GM23338 (cell line): ENCODE measurements around the gene ZNF311. TPM values are rescaled to one million over a fixed set of nuclear protein-coding genes. Genes with fewer than 3 reads are reported as not detected.

Experiments
- ATAC-seq: fragments of 200-7000 bp; cut with Tn5 transposase; 3 replicates; pipeline ENCODE4 v1.9.1; 2020
- DNase-seq: peaks from one replicate; pipeline ENCODE4 v3.0.0-alpha.2; 2015; ENCODE audit warnings: low spot score
- H2AFZ ChIP-seq: fragments of 200-600 bp; sonication (generic); 2 replicates; pipeline ENCODE4 v1.8.0; 2016; ENCODE audit warnings: antibody characterized with exemption, mild to moderate bottlenecking, moderate library complexity
- H3F3A ChIP-seq: fragments of 200-600 bp; sonication (generic); replicated peaks from 2 replicates; pipeline ENCODE4 v1.8.0; 2017; ENCODE audit warnings: antibody characterized with exemption, mixed run types, low read depth
- H3K27ac ChIP-seq: fragments of 200-600 bp; sonication (generic); 2 replicates; pipeline ENCODE4 v1.6.1; 2016; ENCODE audit warnings: low read depth
- H3K27me3 ChIP-seq: fragments of 200-600 bp; sonication (generic); 2 replicates; pipeline ENCODE4 v1.8.0; 2016; ENCODE audit warnings: mild to moderate bottlenecking, mixed run types, moderate library complexity; ENCODE audit not compliant: insufficient read depth
- H3K36me3 ChIP-seq: fragments of 200-600 bp; sonication (generic); 2 replicates; pipeline ENCODE4 v1.8.0; 2016; ENCODE audit warnings: mild to moderate bottlenecking; ENCODE audit not compliant: insufficient read depth
- H3K4me1 ChIP-seq: fragments of 200-600 bp; sonication (generic); 2 replicates; pipeline ENCODE4 v1.8.0; 2016; ENCODE audit warnings: mild to moderate bottlenecking, moderate library complexity; ENCODE audit not compliant: insufficient read depth
- H3K4me2 ChIP-seq: fragments of 200-600 bp; sonication (generic); 2 replicates; pipeline ENCODE4 v1.7.1; 2017; ENCODE audit warnings: mixed run types
- H3K4me3 ChIP-seq: fragments of 200-600 bp; sonication (generic); 2 replicates; pipeline ENCODE4 v1.6.1; 2016; ENCODE audit warnings: mixed run types
- H3K79me2 ChIP-seq: fragments of 200-600 bp; sonication (generic); replicated peaks from 2 replicates; pipeline ENCODE4 v1.8.0; 2017; ENCODE audit warnings: mild to moderate bottlenecking; ENCODE audit not compliant: insufficient read depth
- H3K9me2 ChIP-seq: fragments of 200-600 bp; sonication (generic); 2 replicates; pipeline ENCODE4 v1.8.0; 2017; ENCODE audit not compliant: insufficient read depth
- H4K20me1 ChIP-seq: fragments of 200-600 bp; sonication (generic); replicated peaks from 2 replicates; pipeline ENCODE4 v1.8.0; 2017; ENCODE audit warnings: mild to moderate bottlenecking; ENCODE audit not compliant: insufficient read depth
- H3K27ac Mint-ChIP-seq: 2 replicates; pipeline ENCODE4 v1.8.0; 2020; ENCODE audit warnings: inconsistent platforms, mild to moderate bottlenecking, moderate library complexity, mixed read lengths
- H3K27me3 Mint-ChIP-seq: 3 replicates; pipeline ENCODE4 v1.8.0; 2022; ENCODE audit warnings: low read depth, mild to moderate bottlenecking, moderate library complexity, mixed read lengths, inconsistent platforms; ENCODE audit not compliant: insufficient read depth, poor library complexity
- H3K36me3 Mint-ChIP-seq: 3 replicates; pipeline ENCODE4 v1.8.0; 2021; ENCODE audit warnings: low read depth, mild to moderate bottlenecking, inconsistent platforms, moderate library complexity, mixed read lengths
- H3K4me1 Mint-ChIP-seq: 3 replicates; pipeline ENCODE4 v1.8.0; 2020; ENCODE audit warnings: mild to moderate bottlenecking, inconsistent platforms, mixed read lengths
- H3K4me3 Mint-ChIP-seq: 3 replicates; pipeline ENCODE4 v1.8.0; 2021; ENCODE audit warnings: moderate library complexity, mild to moderate bottlenecking, inconsistent platforms, mixed read lengths
- H3K9me3 Mint-ChIP-seq: 3 replicates; pipeline ENCODE4 v1.8.0; 2020; ENCODE audit warnings: moderate library complexity, mild to moderate bottlenecking, inconsistent platforms, mixed read lengths
- EZH2 ChIP-seq: fragments of 200-600 bp; sonication (generic); IDR thresholded peaks from one replicate; pipeline ENCODE4 v1.8.0; 2017; ENCODE audit warnings: antibody characterized with exemption, mild to moderate bottlenecking, low read depth; ENCODE audit not compliant: unreplicated experiment
- NANOG ChIP-seq: IDR thresholded peaks from 2 replicates; pipeline ENCODE4 v1.6.1; 2016; ENCODE audit warnings: antibody characterized with exemption, borderline replicate concordance
- ZNF114 ChIP-seq: fragments of 250-450 bp; sonication (Bioruptor Pico); IDR thresholded peaks from 2 replicates; pipeline ENCODE4 v1.5.0; 2020; ENCODE audit warnings: mild to moderate bottlenecking, moderate library complexity
- ZNF331 ChIP-seq: fragments of 250-450 bp; sonication (Bioruptor Pico); IDR thresholded peaks from 2 replicates; pipeline ENCODE4 v1.5.0; 2020; ENCODE audit warnings: low read depth, mild to moderate bottlenecking, moderate library complexity
- polyA plus RNA-seq: library from polyadenylated mRNA; unstranded; fragments of >200 nt; fragmentation: Nextera tagmentation; extraction: Ambion mirVana; gene quantifications from 2 replicates; pipeline ENCODE4 v1.2.1, GENCODE V29; 2016
- total RNA-seq: library from RNA; depleted of rRNA; stranded (reverse); fragments of >200 nt; shearing (Covaris generic); gene quantifications from 2 replicates; pipeline ENCODE4 v1.2.3, GENCODE V29; 2014
- TF ChIP-seq, protein P1 (sequence below): fragments of 250-450 bp; sonication (Bioruptor Pico); IDR thresholded peaks from 2 replicates; pipeline ENCODE4 v1.5.0; 2020; ENCODE audit warnings: mild to moderate bottlenecking, moderate library complexity
- TF ChIP-seq, protein P2 (sequence below), 2 experiments: fragments of 200-600 bp in 1 of 2; sonication (generic) in 1 of 2; conservative IDR thresholded peaks; 2 replicates each; pipeline versions ENCODE4 v1.5.1 to v1.6.1; 2016 to 2017; ENCODE audit warnings: antibody characterized with exemption in 2 of 2, low read depth in 2 of 2, mild to moderate bottlenecking in 2 of 2, moderate library complexity in 1 of 2
- TF ChIP-seq, protein P3 (sequence below): IDR thresholded peaks from one replicate; pipeline ENCODE4 v1.6.1; 2018; ENCODE audit warnings: antibody characterized with exemption; ENCODE audit not compliant: unreplicated experiment

The ZNF311 gene
- total and polyA plus RNA-seq, 2 experiments from 2014 or later = 1.5 to 1.8 TPM

DNA sequence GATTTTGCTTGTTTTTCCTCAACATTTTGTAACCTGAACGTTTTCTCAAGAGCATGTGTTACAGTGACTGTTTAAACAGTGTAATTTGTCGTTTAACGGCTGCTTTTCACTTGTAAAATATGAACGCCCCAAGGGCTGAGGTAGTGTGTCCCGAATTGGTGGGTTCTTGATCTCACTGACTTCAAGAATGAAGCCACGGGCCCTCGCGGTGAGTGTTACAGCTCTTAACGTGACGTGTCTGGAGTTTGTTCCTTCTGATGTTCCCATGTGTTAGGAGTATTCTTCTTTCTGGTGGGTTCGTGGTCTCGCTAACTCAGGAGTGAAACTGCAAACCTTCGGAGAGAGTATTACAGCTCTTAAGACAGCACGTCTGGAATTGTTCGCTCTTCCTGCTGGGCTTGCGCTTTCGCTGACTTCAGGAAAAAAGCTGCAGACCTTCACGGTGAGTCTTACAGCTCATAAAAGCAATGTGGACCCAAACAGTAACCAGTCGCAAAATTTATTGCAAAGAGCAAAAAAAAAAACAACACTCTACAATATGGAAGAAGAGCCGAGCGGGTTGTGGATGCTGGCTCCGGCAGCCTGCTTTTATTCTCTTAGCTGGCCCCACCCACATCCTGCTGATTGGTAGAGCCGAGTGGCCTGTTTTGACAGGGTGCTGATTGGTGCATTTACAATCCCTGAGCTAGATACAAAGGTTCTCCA is 56.2 kb downstream of the ZNF311 start (continued):
- TF ChIP-seq, protein P1, sequence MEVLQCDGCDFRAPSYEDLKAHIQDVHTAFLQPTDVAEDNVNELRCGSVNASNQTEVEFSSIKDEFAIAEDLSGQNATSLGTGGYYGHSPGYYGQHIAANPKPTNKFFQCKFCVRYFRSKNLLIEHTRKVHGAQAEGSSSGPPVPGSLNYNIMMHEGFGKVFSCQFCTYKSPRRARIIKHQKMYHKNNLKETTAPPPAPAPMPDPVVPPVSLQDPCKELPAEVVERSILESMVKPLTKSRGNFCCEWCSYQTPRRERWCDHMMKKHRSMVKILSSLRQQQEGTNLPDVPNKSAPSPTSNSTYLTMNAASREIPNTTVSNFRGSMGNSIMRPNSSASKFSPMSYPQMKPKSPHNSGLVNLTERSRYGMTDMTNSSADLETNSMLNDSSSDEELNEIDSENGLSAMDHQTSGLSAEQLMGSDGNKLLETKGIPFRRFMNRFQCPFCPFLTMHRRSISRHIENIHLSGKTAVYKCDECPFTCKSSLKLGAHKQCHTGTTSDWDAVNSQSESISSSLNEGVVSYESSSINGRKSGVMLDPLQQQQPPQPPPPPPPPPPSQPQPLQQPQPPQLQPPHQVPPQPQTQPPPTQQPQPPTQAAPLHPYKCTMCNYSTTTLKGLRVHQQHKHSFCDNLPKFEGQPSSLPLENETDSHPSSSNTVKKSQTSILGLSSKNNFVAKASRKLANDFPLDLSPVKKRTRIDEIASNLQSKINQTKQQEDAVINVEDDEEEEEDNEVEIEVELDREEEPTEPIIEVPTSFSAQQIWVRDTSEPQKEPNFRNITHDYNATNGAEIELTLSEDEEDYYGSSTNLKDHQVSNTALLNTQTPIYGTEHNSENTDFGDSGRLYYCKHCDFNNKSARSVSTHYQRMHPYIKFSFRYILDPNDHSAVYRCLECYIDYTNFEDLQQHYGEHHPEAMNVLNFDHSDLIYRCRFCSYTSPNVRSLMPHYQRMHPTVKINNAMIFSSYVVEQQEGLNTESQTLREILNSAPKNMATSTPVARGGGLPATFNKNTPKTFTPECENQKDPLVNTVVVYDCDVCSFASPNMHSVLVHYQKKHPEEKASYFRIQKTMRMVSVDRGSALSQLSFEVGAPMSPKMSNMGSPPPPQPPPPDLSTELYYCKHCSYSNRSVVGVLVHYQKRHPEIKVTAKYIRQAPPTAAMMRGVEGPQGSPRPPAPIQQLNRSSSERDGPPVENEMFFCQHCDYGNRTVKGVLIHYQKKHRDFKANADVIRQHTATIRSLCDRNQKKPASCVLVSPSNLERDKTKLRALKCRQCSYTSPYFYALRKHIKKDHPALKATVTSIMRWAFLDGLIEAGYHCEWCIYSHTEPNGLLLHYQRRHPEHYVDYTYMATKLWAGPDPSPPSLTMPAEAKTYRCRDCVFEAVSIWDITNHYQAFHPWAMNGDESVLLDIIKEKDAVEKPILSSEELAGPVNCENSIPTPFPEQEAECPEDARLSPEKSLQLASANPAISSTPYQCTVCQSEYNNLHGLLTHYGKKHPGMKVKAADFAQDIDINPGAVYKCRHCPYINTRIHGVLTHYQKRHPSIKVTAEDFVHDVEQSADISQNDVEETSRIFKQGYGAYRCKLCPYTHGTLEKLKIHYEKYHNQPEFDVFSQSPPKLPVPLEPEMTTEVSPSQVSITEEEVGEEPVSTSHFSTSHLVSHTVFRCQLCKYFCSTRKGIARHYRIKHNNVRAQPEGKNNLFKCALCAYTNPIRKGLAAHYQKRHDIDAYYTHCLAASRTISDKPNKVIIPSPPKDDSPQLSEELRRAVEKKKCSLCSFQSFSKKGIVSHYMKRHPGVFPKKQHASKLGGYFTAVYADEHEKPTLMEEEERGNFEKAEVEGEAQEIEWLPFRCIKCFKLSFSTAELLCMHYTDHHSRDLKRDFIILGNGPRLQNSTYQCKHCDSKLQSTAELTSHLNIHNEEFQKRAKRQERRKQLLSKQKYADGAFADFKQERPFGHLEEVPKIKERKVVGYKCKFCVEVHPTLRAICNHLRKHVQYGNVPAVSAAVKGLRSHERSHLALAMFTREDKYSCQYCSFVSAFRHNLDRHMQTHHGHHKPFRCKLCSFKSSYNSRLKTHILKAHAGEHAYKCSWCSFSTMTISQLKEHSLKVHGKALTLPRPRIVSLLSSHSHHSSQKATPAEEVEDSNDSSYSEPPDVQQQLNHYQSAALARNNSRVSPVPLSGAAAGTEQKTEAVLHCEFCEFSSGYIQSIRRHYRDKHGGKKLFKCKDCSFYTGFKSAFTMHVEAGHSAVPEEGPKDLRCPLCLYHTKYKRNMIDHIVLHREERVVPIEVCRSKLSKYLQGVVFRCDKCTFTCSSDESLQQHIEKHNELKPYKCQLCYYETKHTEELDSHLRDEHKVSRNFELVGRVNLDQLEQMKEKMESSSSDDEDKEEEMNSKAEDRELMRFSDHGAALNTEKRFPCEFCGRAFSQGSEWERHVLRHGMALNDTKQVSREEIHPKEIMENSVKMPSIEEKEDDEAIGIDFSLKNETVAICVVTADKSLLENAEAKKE = no peak
- TF ChIP-seq, protein P2, sequence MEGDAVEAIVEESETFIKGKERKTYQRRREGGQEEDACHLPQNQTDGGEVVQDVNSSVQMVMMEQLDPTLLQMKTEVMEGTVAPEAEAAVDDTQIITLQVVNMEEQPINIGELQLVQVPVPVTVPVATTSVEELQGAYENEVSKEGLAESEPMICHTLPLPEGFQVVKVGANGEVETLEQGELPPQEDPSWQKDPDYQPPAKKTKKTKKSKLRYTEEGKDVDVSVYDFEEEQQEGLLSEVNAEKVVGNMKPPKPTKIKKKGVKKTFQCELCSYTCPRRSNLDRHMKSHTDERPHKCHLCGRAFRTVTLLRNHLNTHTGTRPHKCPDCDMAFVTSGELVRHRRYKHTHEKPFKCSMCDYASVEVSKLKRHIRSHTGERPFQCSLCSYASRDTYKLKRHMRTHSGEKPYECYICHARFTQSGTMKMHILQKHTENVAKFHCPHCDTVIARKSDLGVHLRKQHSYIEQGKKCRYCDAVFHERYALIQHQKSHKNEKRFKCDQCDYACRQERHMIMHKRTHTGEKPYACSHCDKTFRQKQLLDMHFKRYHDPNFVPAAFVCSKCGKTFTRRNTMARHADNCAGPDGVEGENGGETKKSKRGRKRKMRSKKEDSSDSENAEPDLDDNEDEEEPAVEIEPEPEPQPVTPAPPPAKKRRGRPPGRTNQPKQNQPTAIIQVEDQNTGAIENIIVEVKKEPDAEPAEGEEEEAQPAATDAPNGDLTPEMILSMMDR (conservative IDR thresholded peaks at IDR 0.05; ENCODE audit: low read depth in 2 of 2) = no peak
- TF ChIP-seq NANOG (no peak), ZNF331 (CRISPR knock-in tag) (no peak)

DNA sequence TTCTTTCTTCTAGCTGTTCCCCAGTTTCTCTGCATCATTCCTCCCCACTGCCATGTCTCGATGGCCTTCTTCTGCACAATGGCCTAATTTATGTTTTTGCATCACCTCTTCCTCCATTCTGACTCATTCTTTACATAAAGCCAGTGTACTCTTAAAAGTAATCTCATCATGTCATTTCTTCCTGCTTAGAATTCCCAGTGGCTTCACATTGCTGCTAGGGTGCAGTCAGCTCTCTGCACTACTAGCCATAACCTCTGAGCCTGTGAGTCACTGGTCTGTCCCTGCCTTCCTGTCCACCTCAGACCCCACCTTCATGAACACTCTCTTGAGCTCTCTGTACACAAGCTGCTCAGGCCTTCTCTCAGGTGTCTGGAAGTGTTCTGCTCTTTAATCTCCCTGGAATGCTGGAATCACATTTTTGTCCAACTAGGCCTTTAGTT is 57.3 kb downstream of the ZNF311 start:
- Histone ChIP-seq H3K4me3 (no peak overlapping the region), H3K27me3 (no peaks in the 10 kb centered on the region), H3K36me3 (no peaks in the 10 kb centered on the region), H3K4me1 (peaks cover 10% of the 10 kb centered on the region), H2AFZ (no peak overlapping the region), H3K27ac (no peak overlapping the region), H3K79me2 (no peaks in the 10 kb centered on the region), H3F3A (no peaks in the 10 kb centered on the region; the same call in 1 of the 2 replicates), H4K20me1 (no peaks in the 10 kb centered on the region), H3K4me2 (no peak overlapping the region), H3K9me2 (no peaks in the 10 kb centered on the region)
- Mint-ChIP-seq H3K36me3 (peaks cover 10% of the 10 kb centered on the region; the same call in 2 of the 3 replicates), H3K9me3 (peaks cover 20% of the 10 kb centered on the region), H3K4me3 (no peak overlapping the region; the same call in 2 of the 3 replicates), H3K4me1 (peaks cover 20% of the 10 kb centered on the region), H3K27ac (no peak overlapping the region), H3K27me3 (peaks cover 29% of the 10 kb centered on the region)
- no peak for ATAC-seq
- DNase-seq = no peak
- TF ChIP-seq, protein P3, sequence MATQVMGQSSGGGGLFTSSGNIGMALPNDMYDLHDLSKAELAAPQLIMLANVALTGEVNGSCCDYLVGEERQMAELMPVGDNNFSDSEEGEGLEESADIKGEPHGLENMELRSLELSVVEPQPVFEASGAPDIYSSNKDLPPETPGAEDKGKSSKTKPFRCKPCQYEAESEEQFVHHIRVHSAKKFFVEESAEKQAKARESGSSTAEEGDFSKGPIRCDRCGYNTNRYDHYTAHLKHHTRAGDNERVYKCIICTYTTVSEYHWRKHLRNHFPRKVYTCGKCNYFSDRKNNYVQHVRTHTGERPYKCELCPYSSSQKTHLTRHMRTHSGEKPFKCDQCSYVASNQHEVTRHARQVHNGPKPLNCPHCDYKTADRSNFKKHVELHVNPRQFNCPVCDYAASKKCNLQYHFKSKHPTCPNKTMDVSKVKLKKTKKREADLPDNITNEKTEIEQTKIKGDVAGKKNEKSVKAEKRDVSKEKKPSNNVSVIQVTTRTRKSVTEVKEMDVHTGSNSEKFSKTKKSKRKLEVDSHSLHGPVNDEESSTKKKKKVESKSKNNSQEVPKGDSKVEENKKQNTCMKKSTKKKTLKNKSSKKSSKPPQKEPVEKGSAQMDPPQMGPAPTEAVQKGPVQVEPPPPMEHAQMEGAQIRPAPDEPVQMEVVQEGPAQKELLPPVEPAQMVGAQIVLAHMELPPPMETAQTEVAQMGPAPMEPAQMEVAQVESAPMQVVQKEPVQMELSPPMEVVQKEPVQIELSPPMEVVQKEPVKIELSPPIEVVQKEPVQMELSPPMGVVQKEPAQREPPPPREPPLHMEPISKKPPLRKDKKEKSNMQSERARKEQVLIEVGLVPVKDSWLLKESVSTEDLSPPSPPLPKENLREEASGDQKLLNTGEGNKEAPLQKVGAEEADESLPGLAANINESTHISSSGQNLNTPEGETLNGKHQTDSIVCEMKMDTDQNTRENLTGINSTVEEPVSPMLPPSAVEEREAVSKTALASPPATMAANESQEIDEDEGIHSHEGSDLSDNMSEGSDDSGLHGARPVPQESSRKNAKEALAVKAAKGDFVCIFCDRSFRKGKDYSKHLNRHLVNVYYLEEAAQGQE = no peak
- TF ChIP-seq ZNF114 (CRISPR knock-in tag) = no peak
- TF ChIP-seq ZNF331 (CRISPR knock-in tag) = no peak
- no peak for TF ChIP-seq EZH2
